Activated CD8-positive, alpha-beta memory T cell treated with anti-CD3 and anti-CD28 coated beads, Interleukin-2, amount 10 ng/mL, durations not matched to agents 7 days and 5 days (primary cell): ENCODE results near the gene IFT88. TPM values are rescaled to one million over a fixed set of nuclear protein-coding genes. Genes with fewer than 3 reads are reported as not detected.

Experiments
- ATAC-seq: fragments of 150-1000 bp; cut with Tn5 transposase; one replicate; pipeline ENCODE4 v1.10.0; 2021; ENCODE audit warnings: moderate library complexity
- CTCF ChIA-PET: fragments of 350-600 bp; sonication (Branson Sonifier 250); formaldehyde crosslinking; loops from one replicate; lab custom pipeline; 2021; ENCODE audit warnings: antibody characterized with exemption; lab: Charles Lee
- DNase-seq: peaks from one replicate; pipeline ENCODE4 v3.0.0-alpha.2; 2020
- H3K27ac Mint-ChIP-seq: one replicate; pipeline ENCODE4 v1.8.0; 2021; ENCODE audit warnings: mild to moderate bottlenecking, mixed read lengths
- H3K27me3 Mint-ChIP-seq: one replicate; pipeline ENCODE4 v1.8.0; 2021; ENCODE audit warnings: mixed read lengths
- H3K36me3 Mint-ChIP-seq: one replicate; pipeline ENCODE4 v1.8.0; 2021; ENCODE audit warnings: mild to moderate bottlenecking, mixed read lengths
- H3K4me1 Mint-ChIP-seq: one replicate; pipeline ENCODE4 v1.8.0; 2021; ENCODE audit warnings: mixed read lengths
- H3K4me3 Mint-ChIP-seq: one replicate; pipeline ENCODE4 v1.8.0; 2021; ENCODE audit warnings: mild to moderate bottlenecking, moderate library complexity, mixed read lengths
- H3K9me3 Mint-ChIP-seq: one replicate; pipeline ENCODE4 v1.8.0; 2022; ENCODE audit warnings: low read depth, mixed read lengths
- total RNA-seq, 2 experiments: library from RNA; stranded (reverse); gene quantifications; one replicate each; pipeline ENCODE4 v1.2.3, GENCODE V29; 2021

Gene IFT88
- total RNA-seq, 2 experiments from 2014 or later: 5.4 to 6.4 TPM

DNA sequence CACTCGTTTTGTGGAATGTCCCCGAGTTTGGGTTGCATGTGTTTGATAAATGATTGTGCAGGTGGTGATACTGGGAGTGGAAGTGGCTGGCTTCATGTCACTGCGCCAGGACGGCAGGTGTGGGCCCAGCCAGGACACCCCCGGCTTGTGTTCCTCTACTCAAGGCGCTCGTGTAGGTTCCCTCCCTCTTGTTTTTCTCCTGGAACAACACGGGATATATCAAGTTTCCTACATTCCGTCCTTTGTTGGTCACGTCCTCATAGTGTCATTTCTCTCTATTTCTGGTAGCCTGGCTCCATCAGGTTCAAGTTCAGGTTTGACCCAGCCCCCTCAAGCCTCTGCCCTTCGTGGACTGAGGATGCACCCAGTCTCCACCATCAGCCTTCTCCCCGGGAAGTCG is 152.8 kb downstream of the IFT88 start:
- no peak for ATAC-seq
- CTCF ChIA-PET: no interaction called here
- peaks cover 4% of the 10 kb centered on the region for H3K4me1 Mint-ChIP-seq
- H3K9me3 Mint-ChIP-seq: no peaks in the 10 kb centered on the region
- H3K36me3 Mint-ChIP-seq: no peaks in the 10 kb centered on the region
- H3K27ac Mint-ChIP-seq: no peak overlapping the region
- no peak for DNase-seq
- H3K27me3 Mint-ChIP-seq: peaks cover 17% of the 10 kb centered on the region
- H3K4me3 Mint-ChIP-seq: no peak overlapping the region

DNA sequence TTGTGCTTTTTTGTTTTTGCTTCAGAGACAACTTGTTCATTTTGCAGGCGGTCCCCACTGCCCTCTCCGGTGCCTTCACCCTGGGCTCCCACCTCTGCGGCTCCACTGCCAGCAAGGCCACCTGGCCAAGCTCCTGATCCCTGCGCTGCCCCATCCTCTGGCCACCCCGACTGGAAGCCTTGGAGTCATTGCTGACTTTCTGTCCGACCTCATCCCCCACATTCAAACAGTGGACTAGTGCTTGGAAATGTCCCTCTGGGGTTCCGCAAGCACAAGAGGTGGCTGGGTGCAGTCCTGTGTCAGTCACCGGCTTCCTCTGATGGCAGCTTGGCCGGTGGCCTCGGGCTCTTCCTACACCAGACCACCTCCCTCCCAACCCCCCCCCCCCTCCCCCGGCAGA is 153.5 kb downstream of the IFT88 start:
- CTCF ChIA-PET: no interaction called here
- H3K36me3 Mint-ChIP-seq: no peaks in the 10 kb centered on the region

DNA sequence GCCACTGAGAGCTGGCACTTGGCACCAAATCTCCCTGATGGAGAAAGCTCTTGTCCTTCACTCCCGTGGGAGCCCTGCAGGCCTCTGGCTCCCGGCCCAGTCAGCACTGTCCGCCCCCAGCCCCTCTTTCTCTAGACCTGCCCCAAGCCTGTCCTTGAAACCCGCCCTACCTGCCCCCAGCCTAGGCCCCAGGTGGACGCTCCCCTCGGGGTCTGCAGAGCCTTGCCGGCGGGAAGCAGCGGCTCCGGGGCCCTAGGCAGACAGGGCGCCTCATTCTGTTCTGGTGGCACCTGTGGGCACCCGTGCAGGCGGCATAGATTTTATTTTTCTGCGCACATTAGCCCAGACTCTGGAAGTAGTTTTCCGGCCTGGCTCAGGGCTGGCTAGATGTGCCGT is 154.1 kb downstream of the IFT88 start:
- H3K4me3 Mint-ChIP-seq: no peak overlapping the region
- H3K36me3 Mint-ChIP-seq: no peaks in the 10 kb centered on the region
- H3K4me1 Mint-ChIP-seq: peaks cover 4% of the 10 kb centered on the region
- no peak for DNase-seq
- CTCF ChIA-PET: no interaction called here
- no peak for ATAC-seq
- H3K27me3 Mint-ChIP-seq: peaks cover 16% of the 10 kb centered on the region
- no peak overlapping the region for H3K27ac Mint-ChIP-seq
- H3K9me3 Mint-ChIP-seq: no peaks in the 10 kb centered on the region

More for the DNA sequence above, 153.5 kb downstream of the IFT88 start:
- no peak overlapping the region for H3K27ac Mint-ChIP-seq
- H3K4me1 Mint-ChIP-seq: peaks cover 4% of the 10 kb centered on the region
- peaks cover 16% of the 10 kb centered on the region for H3K27me3 Mint-ChIP-seq
- no peak for ATAC-seq
- no peaks in the 10 kb centered on the region for H3K9me3 Mint-ChIP-seq
- H3K4me3 Mint-ChIP-seq: no peak overlapping the region
- no peak for DNase-seq

DNA sequence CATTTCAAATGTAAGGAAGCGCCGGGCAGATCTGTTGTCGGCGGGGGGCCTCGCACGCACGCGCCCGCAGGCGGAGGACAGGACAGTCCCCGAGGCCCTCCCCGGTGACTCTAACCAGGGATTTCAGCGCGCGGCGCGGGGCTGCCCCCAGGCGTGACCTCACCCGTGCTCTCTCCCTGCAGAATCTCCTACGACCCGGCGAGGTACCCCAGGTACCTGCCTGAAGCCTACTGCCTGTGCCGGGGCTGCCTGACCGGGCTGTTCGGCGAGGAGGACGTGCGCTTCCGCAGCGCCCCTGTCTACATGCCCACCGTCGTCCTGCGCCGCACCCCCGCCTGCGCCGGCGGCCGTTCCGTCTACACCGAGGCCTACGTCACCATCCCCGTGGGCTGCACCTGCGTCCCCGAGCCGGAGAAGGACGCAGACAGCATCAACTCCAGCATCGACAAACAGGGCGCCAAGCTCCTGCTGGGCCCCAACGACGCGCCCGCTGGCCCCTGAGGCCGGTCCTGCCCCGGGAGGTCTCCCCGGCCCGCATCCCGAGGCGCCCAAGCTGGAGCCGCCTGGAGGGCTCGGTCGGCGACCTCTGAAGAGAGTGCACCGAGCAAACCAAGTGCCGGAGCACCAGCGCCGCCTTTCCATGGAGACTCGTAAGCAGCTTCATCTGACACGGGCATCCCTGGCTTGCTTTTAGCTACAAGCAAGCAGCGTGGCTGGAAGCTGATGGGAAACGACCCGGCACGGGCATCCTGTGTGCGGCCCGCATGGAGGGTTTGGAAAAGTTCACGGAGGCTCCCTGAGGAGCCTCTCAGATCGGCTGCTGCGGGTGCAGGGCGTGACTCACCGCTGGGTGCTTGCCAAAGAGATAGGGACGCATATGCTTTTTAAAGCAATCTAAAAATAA is 154.7 kb downstream of the IFT88 start:
- Mint-ChIP-seq H3K27me3 (peaks cover 16% of the 10 kb centered on the region), H3K4me3 (peak overlapping the region; percentile 49), H3K27ac (no peak overlapping the region), H3K36me3 (no peaks in the 10 kb centered on the region), H3K4me1 (peaks cover 4% of the 10 kb centered on the region), H3K9me3 (no peaks in the 10 kb centered on the region)
- CTCF ChIA-PET: interaction anchor here (0.9 to 1.5 kb wide), 2 partner anchors 107 to 203 kb away, joined by 3 to 4 read pairs; no protein-coding TSS in a partner anchor
- peak; percentile 57 for ATAC-seq
- DNase-seq: no peak

DNA sequence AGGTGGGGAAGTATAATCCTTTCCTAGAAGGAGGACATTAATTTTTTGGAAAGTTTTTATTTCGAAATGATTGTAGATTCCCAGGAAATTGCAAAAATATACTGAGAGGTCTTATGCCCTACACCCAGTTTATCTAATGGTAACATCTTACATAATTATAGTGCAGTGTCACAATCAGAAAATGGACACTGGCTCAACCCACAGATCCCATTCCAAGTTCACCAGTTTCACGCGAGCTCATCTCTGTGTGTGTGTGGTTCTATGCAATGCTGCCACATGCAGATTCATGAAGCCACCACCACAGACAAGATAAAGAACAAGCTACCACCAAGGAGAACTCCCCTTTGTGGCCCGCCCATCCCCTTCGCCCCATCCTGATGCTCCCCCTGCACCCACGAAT is 160.9 kb downstream of the IFT88 start:
- no peaks in the 10 kb centered on the region for H3K36me3 Mint-ChIP-seq
- no peak overlapping the region for H3K4me3 Mint-ChIP-seq
- H3K27me3 Mint-ChIP-seq: peaks cover 3% of the 10 kb centered on the region

DNA sequence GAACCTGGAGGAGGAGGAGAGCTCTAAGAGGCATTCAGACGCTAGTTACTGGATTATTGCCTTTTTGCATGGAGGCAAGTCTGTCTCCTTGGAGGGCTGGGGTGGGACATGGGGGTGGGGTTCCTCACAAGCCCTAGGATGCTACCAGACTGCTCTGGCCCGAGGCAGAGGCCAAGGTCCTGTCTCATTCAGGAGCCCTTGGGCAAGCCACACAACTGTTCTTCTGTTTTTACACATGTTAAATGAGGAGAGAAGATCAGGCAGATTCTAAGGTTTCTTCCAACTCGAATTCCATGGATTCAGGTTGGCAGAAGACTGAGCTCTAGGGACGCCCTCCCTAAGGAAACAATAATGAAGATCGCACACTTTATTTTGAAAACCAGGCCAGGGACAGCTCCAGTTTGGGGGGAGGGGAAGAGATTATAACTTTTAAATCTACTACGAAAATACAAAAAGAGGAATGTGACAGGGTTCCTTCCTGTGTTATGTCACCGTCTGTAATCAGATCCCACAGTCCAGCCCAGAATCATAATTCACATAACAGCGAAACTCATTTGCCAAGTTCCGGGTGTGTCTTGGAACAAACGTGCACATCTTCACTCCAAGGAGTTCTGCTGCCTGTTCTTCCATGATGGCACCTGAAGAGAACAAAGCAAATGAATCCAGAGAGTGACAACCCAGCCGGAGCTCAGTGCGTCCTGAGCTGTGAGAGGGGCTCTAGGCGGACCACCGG is 161.8 kb downstream of the IFT88 start:
- Mint-ChIP-seq H3K4me3 (no peak overlapping the region), H3K9me3 (no peaks in the 10 kb centered on the region), H3K27me3 (no peaks in the 10 kb centered on the region), H3K4me1 (no peaks in the 10 kb centered on the region), H3K36me3 (no peaks in the 10 kb centered on the region), H3K27ac (no peak overlapping the region)
- CTCF ChIA-PET: no interaction called here
- DNase-seq (no peak), ATAC-seq (no peak)

More for the DNA sequence above, 160.9 kb downstream of the IFT88 start:
- CTCF ChIA-PET: no interaction called here
- no peak for ATAC-seq
- Mint-ChIP-seq H3K4me1 (no peaks in the 10 kb centered on the region), H3K27ac (no peak overlapping the region), H3K9me3 (no peaks in the 10 kb centered on the region)
- no peak for DNase-seq

DNA sequence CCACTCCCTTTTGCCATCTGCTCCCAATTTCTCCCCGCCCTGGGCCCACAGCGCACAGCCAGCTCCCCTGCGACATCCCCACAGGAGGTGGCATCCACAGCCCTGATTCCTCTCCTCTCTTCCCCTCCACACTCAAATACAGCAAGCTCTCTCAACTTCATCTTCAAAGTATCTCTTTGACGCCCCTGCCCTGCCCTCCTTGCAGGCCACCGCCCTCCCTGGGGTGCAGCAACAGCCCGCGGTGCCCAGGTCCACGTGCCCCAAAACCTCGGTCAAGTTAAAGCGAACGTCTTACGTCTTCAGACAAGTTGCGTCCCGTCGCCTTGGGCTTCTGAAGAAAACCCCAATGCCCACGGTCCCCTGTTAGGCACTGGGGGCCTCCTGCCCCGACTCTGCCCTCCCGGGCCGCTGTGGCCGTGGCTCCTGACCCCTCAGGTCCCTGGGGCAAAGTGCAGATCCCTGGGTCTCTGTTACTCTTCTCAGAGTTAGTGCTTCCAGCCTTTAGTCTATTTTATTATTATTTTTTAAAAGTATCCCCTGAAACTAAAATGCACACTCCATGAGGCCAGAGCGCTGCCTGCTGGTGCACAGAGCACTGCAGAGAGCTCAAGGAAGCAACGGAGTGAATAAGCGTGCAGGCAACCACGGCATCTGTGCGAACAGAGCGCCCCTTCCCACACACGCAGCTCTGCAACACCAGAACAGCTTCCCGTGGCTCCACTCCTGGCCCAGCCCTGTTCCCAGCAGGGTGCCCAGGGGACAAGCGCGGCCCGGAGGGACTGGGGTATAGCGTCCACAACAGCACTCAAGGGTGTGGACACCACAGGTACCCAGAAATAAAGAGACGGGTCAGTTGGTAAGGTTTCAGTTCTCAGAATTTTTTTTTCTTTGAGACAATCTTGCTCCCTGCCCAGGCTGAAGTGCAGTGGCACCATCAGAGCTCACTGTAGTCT is 163.0 kb downstream of the IFT88 start:
- no peak overlapping the region for H3K27ac Mint-ChIP-seq
- no peaks in the 10 kb centered on the region for H3K4me1 Mint-ChIP-seq
- ATAC-seq (no peak), DNase-seq (no peak)
- CTCF ChIA-PET: no interaction called here
- H3K27me3 Mint-ChIP-seq: no peaks in the 10 kb centered on the region
- H3K36me3 Mint-ChIP-seq: no peaks in the 10 kb centered on the region
- no peaks in the 10 kb centered on the region for H3K9me3 Mint-ChIP-seq
- no peak overlapping the region for H3K4me3 Mint-ChIP-seq

DNA sequence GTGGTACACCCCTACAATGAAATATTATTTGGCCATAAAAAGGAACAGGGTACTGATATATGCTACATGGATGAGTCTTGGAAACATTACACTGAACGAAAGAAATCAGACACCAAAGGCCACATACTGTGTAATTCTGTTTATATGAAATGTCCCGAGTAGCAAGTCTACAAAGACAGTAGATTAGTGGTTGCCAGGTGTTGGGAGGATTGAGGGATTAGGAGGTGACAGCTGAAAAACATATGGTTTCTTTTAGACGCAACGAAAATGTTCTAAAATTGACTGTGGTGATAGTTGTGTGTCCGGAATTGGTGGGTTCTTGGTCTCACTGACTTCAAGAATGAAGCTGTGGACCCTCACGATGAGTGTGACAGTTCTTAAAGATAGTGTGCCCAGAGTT is 171.7 kb downstream of the IFT88 start:
- DNase-seq (no peak), ATAC-seq (no peak)
- Mint-ChIP-seq H3K27ac (no peak overlapping the region), H3K4me1 (no peaks in the 10 kb centered on the region), H3K9me3 (peaks cover 2% of the 10 kb centered on the region), H3K36me3 (peaks cover 3% of the 10 kb centered on the region), H3K4me3 (no peak overlapping the region), H3K27me3 (no peaks in the 10 kb centered on the region)
- CTCF ChIA-PET: no interaction called here

DNA sequence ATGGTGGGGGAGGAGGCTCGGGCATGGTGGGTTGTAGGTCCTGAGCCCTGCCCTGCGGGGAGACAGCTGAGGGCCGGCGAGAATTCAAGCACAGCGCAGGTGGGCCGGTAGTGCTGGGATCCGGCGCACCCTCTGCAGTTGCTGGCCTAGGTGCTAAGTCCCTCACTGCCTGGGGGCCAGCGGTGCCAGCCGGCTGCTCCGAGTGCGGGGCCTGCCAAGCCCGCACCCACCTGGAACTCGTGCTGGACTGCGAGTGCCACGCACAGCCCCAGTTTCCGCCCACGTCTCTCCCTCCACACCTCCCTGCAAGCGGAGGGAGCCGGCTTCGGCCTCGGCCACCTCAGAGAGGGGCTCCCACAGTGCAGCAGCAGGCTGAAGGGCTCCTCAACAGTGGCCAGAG is 173.1 kb downstream of the IFT88 start:
- CTCF ChIA-PET: no interaction called here
- H3K4me1 Mint-ChIP-seq: no peaks in the 10 kb centered on the region
- no peak overlapping the region for H3K4me3 Mint-ChIP-seq
- H3K36me3 Mint-ChIP-seq: peaks cover 3% of the 10 kb centered on the region
- no peak overlapping the region for H3K27ac Mint-ChIP-seq
- DNase-seq: no peak
- no peaks in the 10 kb centered on the region for H3K27me3 Mint-ChIP-seq
- peaks cover 5% of the 10 kb centered on the region for H3K9me3 Mint-ChIP-seq
- no peak for ATAC-seq

Other genes with a start within 250 kb of the IFT88 start
- 10 to 100 TPM; 11.3 to 13.1 TPM for gene CRYL1, start 41.3 kb upstream of the IFT88 start, total RNA-seq
- under 1 TPM; 0.15 to 0.37 TPM for gene IL17D, start 136.5 kb downstream of the IFT88 start, total RNA-seq
- gene EEF1AKMT1, start 206.8 kb downstream of the IFT88 start, total RNA-seq: 10 to 100 TPM in 1 of 2 experiments, 1 to 10 TPM in 1; 7.5 to 10.6 TPM